HEK293 (cell line): ENCODE results near the gene C2orf78.

ENCODE experiments used
- CTCF ChIA-PET: fragments of 350-600 bp; formaldehyde crosslinking; extraction: SDS; loops from one replicate; lab custom pipeline; 2021; ENCODE audit warnings: antibody characterized with exemption; lab: Yijun Ruan, JAX
- POLR2A ChIA-PET: fragments of 300-600 bp; formaldehyde crosslinking; extraction: SDS; loops from one replicate; lab custom pipeline; 2020; ENCODE audit warnings: antibody characterized with exemption, inconsistent platforms; lab: Yijun Ruan, JAX
- H3K27ac ChIP-seq: fragments of 200-500 bp; sonication (Bioruptor generic); 2 replicates; pipeline ENCODE4 v1.5.1; 2014; ENCODE audit warnings: low read depth, low read length, control low read depth, inconsistent platforms; ENCODE audit errors: extremely low read depth
- H3K36me3 ChIP-seq, 2 experiments: fragments of 200-500 bp in 1 of 2; sonication (Bioruptor generic) in 1 of 2; 1 replicate in 1 of 2; 2 replicates in 1 of 2; pipeline ENCODE4 v1.5.1; 2014 to 2017; ENCODE audit warnings: inconsistent platforms in 2 of 2, low read length in 2 of 2; ENCODE audit not compliant: control insufficient read depth in 2 of 2, insufficient read depth in 1 of 2
- H3K4me1 ChIP-seq: fragments of 200-500 bp; sonication (Bioruptor generic); 2 replicates; pipeline ENCODE4 v1.5.1; 2014; ENCODE audit warnings: mild to moderate bottlenecking, low read length, inconsistent platforms; ENCODE audit not compliant: control insufficient read depth, insufficient read depth
- H3K4me3 ChIP-seq: 2 replicates; pipeline ENCODE4 v1.5.1; 2011; ENCODE audit warnings: low read depth, mild to moderate bottlenecking, control low read depth, low read length, moderate library complexity
- H3K9me3 ChIP-seq: fragments of 200-500 bp; sonication (Bioruptor generic); 2 replicates; pipeline ENCODE4 v1.5.1; 2014; ENCODE audit warnings: low read depth, low read length, inconsistent platforms; ENCODE audit not compliant: control insufficient read depth, insufficient read depth
- INSM2 ChIP-seq: fragments of 450-650 bp; formaldehyde crosslinking; IDR thresholded peaks from 2 replicates; pipeline ENCODE4 v1.5.1; 2016; ENCODE audit warnings: missing biosample characterization, missing genetic modification characterization
- KLF16 ChIP-seq: fragments of 450-650 bp; formaldehyde crosslinking; IDR thresholded peaks from 2 replicates; pipeline ENCODE4 v1.5.1; 2017; ENCODE audit warnings: missing biosample characterization, missing genetic modification characterization
- MYNN ChIP-seq: fragments of 450-650 bp; formaldehyde crosslinking; IDR thresholded peaks from 2 replicates; pipeline ENCODE4 v1.5.1; 2016; ENCODE audit warnings: missing biosample characterization, missing genetic modification characterization, borderline replicate concordance
- PATZ1 ChIP-seq: fragments of 450-650 bp; formaldehyde crosslinking; IDR thresholded peaks from 2 replicates; pipeline ENCODE4 v1.5.1; 2016; ENCODE audit warnings: missing biosample characterization, missing genetic modification characterization
- PRDM1 ChIP-seq: fragments of 450-650 bp; formaldehyde crosslinking; IDR thresholded peaks from 2 replicates; pipeline ENCODE4; 2016; ENCODE audit warnings: missing biosample characterization, missing genetic modification characterization
- PRDM10 ChIP-seq: fragments of 450-650 bp; formaldehyde crosslinking; IDR thresholded peaks from 2 replicates; pipeline ENCODE4 v1.5.1; 2016; ENCODE audit warnings: missing biosample characterization, missing genetic modification characterization
- ZBTB17 ChIP-seq: fragments of 450-650 bp; formaldehyde crosslinking; IDR thresholded peaks from 2 replicates; pipeline ENCODE4 v1.5.1; 2016; ENCODE audit warnings: missing biosample characterization, missing genetic modification characterization
- ZBTB20 ChIP-seq: fragments of 450-650 bp; formaldehyde crosslinking; IDR thresholded peaks from 2 replicates; pipeline ENCODE4 v1.5.1; 2016; ENCODE audit warnings: missing biosample characterization, missing genetic modification characterization
- ZNF114 ChIP-seq: fragments of 450-650 bp; formaldehyde crosslinking; IDR thresholded peaks from 2 replicates; pipeline ENCODE4 v1.5.0; 2017; ENCODE audit warnings: missing biosample characterization, missing genetic modification characterization
- ZNF221 ChIP-seq: fragments of 450-650 bp; formaldehyde crosslinking; IDR thresholded peaks from 2 replicates; pipeline ENCODE4 v1.5.1; 2017; ENCODE audit warnings: missing biosample characterization, missing genetic modification characterization, borderline replicate concordance
- ZNF571 ChIP-seq: fragments of 450-650 bp; formaldehyde crosslinking; IDR thresholded peaks from 2 replicates; pipeline ENCODE4 v1.5.0; 2017; ENCODE audit warnings: missing biosample characterization, missing genetic modification characterization
- ZNF639 ChIP-seq: fragments of 450-650 bp; formaldehyde crosslinking; IDR thresholded peaks from 2 replicates; pipeline ENCODE4 v1.5.1; 2016; ENCODE audit warnings: missing biosample characterization, missing genetic modification characterization
- ZSCAN5A ChIP-seq: fragments of 450-650 bp; formaldehyde crosslinking; IDR thresholded peaks from 2 replicates; pipeline ENCODE4 v1.5.1; 2016; ENCODE audit warnings: missing biosample characterization, missing genetic modification characterization

C2orf78 gene

GRCh38 chr2:73837847-73838585 is 54.0 kb downstream of the C2orf78 start (continued):
- TF ChIP-seq ZNF639 (no peak), ZBTB20 (tag by site-specific recombination) (no peak), ZSCAN5A (no peak), ZNF571 (tag by site-specific recombination) (no peak), PRDM1 (peak; percentile 78), ZBTB17 (tag by site-specific recombination) (peak; percentile 51; the same call in 1 of the 2 replicates)

GRCh38 chr2:73838889-73839534 is 55.0 kb downstream of the C2orf78 start:
- no peaks in the 10 kb centered on the region; the same call in 1 of the 2 replicates for H3K4me1 ChIP-seq
- H3K36me3 ChIP-seq, result peaks cover 12 to 76% of the 10 kb centered on the region in 2 experiments
- POLR2A ChIA-PET, result interaction anchor here (2.1 kb wide), 1 partner anchor 11 kb away, joined by 8 read pairs; the partner anchor contains the start of gene STAMBP
- TF ChIP-seq INSM2 (tag by site-specific recombination) (no peak), ZNF114 (tag by site-specific recombination) (no peak), KLF16 (tag by site-specific recombination) (no peak), MYNN (tag by site-specific recombination) (no peak), PRDM10 (tag by site-specific recombination) (peak; percentile 74), PATZ1 (tag by site-specific recombination) (no peak), ZNF221 (tag by site-specific recombination) (no peak)
- TF ChIP-seq, all 188 proteins: peak for 1
- H3K27ac ChIP-seq, result no peak overlapping the region
- CTCF ChIA-PET, result interaction anchor here (0.6 to 2.9 kb wide), 5 partner anchors 12 to 134 kb away, joined by 3 to 20 read pairs (median 6); partner anchors contain the start of gene STAMBP
- H3K9me3 ChIP-seq, result no peaks in the 10 kb centered on the region
- no peak overlapping the region for H3K4me3 ChIP-seq
